Ascending aorta (tissue), 2 donors: ENCODE measurements around the gene SYT6. TPM values are rescaled to one million over a fixed set of nuclear protein-coding genes. Genes with fewer than 3 reads are reported as not detected.

Experiments used
- DNase-seq, 2 donors: peaks; one replicate each; pipeline ENCODE4 v3.0.0-alpha.2; 2019; ENCODE audit warnings: low spot score in 2 of 2
- H3K27ac ChIP-seq, 2 donors: fragments of 200-600 bp; sonication (generic); one replicate each; pipeline ENCODE4 v1.5.1; 2016 to 2017; ENCODE audit warnings: mild to moderate bottlenecking in 1 of 2
- H3K27me3 ChIP-seq: fragments of 200-600 bp; sonication (generic); one replicate; pipeline ENCODE4 v1.5.1; 2017
- H3K36me3 ChIP-seq, 2 donors: fragments of 200-600 bp; sonication (generic); one replicate each; pipeline ENCODE4 v1.5.1; 2016
- H3K4me1 ChIP-seq, 2 donors: fragments of 200-600 bp; sonication (generic); one replicate each; pipeline ENCODE4 v1.5.1; 2016 to 2017; ENCODE audit warnings: mild to moderate bottlenecking in 1 of 2
- H3K4me3 ChIP-seq, 2 donors: fragments of 200-600 bp; sonication (generic); one replicate each; pipeline ENCODE4 v1.5.1; 2016 to 2017; ENCODE audit warnings: mild to moderate bottlenecking in 1 of 2
- H3K9me3 ChIP-seq, 2 donors: fragments of 200-600 bp; sonication (generic); one replicate each; pipeline ENCODE4 v1.5.1; 2016
- intact Hi-C: fragments of 100-400 bp; cut with DNase I; formaldehyde crosslinking; loops from one replicate; pipeline ENCODE4 v1.15.1; 2023
- total RNA-seq: library from RNA; depleted of rRNA; stranded (reverse); fragments of >200 nt; gene quantifications from one replicate; pipeline ENCODE4 v1.1.0, GENCODE V29; 2016
- TF ChIP-seq, protein P1 (sequence below), 3 experiments: fragments of 200-600 bp in 2 of 3; fragments of 450-650 bp in 1 of 3; sonication (generic) in 2 of 3; IDR thresholded peaks; one replicate each; pipeline ENCODE4 v1.5.1; 2016 to 2019; ENCODE audit warnings: antibody characterized with exemption in 3 of 3, mild to moderate bottlenecking in 1 of 3, moderate library complexity in 1 of 3

SYT6 gene
- not detected for total RNA-seq

- Histone ChIP-seq H3K4me3 (peak within 1 kb of the TSS; percentile 41 to 61), H3K4me1 (peaks cover 7 to 24% of the 10 kb centered on the region in 2 donors), H3K9me3 (no peaks in the 10 kb centered on the region), H3K36me3 (no peaks in the 10 kb centered on the region), H3K27ac (no peak within 1 kb of the TSS), H3K27me3 (peaks cover 30% of the 10 kb centered on the region)
- intact Hi-C loops = loop anchor here (5.0 kb wide), 1 partner anchor 176 kb away; the partner anchor contains the start of gene OLFML3
- no peak for DNase-seq
- TF ChIP-seq, protein P1, sequence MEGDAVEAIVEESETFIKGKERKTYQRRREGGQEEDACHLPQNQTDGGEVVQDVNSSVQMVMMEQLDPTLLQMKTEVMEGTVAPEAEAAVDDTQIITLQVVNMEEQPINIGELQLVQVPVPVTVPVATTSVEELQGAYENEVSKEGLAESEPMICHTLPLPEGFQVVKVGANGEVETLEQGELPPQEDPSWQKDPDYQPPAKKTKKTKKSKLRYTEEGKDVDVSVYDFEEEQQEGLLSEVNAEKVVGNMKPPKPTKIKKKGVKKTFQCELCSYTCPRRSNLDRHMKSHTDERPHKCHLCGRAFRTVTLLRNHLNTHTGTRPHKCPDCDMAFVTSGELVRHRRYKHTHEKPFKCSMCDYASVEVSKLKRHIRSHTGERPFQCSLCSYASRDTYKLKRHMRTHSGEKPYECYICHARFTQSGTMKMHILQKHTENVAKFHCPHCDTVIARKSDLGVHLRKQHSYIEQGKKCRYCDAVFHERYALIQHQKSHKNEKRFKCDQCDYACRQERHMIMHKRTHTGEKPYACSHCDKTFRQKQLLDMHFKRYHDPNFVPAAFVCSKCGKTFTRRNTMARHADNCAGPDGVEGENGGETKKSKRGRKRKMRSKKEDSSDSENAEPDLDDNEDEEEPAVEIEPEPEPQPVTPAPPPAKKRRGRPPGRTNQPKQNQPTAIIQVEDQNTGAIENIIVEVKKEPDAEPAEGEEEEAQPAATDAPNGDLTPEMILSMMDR (IDR thresholded peaks at IDR 0.05) = peak in 1 of 3 experiments; percentile 9
Measured at GRCh38 chr1:114153261-114154145, at the start of gene SYT6. TSS of gene SYT6 (minus strand) at chr1:114153869. CDS start at chr1:114153772, 97 bp downstream.

- Histone ChIP-seq H3K36me3 (no peaks in the 10 kb centered on the region), H3K27ac (no peak overlapping the region), H3K27me3 (no peaks in the 10 kb centered on the region), H3K9me3 (no peaks in the 10 kb centered on the region), H3K4me3 (no peak overlapping the region), H3K4me1 (no peaks in the 10 kb centered on the region)
- TF ChIP-seq, protein P1 (IDR thresholded peaks at IDR 0.05) = no peak
- no peak for DNase-seq
- intact Hi-C loops = no loop called here
Measured at GRCh38 chr1:114201486-114201885, 47.8 kb upstream of the SYT6 start.

DNA sequence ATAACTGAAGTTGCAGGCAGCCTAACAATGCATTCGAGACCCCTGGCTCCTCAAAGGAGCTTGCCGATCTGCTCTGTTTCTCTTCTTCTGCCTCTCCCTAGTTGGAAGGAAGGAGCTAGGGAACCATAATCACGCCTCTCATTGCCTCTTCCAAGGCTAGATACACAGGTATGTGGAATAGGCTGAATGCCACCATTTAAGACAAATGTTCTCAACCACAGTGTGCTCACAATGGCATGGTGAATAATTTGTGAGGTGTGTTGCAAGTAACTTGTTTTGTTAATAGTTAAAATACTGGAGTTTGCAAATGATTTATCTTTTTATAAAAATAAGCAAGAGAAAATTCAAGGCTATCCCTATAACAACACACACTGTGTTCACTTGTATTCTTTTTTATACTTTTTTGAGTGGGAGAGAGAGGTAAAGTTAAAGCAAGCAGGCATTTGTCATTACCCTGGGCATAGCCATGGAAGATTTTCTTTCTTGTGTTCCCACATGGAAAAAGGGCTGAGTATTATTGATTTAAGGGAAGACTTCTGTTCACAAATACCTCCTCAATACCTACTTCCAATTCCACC lies 45.4 kb upstream of the SYT6 start:
- no peaks in the 10 kb centered on the region for H3K27me3 ChIP-seq

DNA sequence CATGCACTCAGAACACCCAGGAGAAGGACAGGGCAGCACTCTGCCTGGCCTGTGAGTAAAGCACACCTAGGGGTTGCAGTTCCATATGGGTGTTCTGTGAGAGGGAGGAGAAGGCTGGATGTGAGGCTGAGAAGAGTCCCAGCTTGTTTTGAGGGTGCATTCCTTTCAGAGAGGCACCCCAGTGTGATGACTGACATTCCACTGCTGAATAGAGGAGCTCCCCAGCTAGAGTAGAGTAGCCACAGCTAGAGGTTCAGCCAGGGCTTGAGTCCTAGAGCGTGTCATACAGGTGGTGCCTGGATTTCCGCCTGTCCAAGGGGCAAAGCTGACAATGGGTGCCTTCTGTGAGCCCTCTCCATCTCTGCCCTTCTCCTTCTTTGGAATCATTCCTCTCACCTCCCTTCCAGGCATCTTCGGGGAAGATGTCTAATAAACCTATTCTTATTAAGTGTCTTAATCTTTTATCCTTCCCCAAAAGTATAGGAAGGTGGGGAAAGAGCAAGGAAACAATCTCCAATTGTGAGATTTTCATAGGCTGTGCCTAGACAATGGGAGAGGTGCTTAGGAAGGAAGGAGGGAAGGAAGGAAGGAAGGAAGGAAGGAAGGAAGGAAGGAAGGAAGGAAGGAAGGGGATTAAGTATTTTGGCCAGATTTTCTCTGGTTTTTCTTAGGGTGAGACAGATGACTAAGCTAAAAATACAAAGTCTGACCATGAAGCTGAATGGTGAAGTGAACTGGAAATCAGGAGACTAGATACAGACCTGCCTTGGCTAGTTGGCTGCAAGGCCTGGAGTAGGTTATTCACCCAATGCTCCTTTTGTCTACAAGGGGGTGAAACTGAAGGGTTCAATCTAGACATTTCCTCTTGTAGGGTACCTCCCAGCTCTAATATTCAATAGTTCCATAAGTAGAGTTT lies 43.6 kb upstream of the SYT6 start:
- Histone ChIP-seq H3K36me3 (no peaks in the 10 kb centered on the region), H3K27ac (no peak overlapping the region), H3K4me1 (no peaks in the 10 kb centered on the region), H3K27me3 (no peaks in the 10 kb centered on the region), H3K9me3 (peaks cover 0 to 4% of the 10 kb centered on the region in 2 donors), H3K4me3 (no peak overlapping the region)
- intact Hi-C loops = no loop called here
- DNase-seq = no peak
- TF ChIP-seq, protein P1 (IDR thresholded peaks at IDR 0.05) = no peak

More for the DNA sequence above, 45.4 kb upstream of the SYT6 start:
- DNase-seq = no peak
- intact Hi-C loops = no loop called here
- peaks cover 0 to 4% of the 10 kb centered on the region in 2 donors for H3K9me3 ChIP-seq
- no peak overlapping the region for H3K4me3 ChIP-seq
- no peaks in the 10 kb centered on the region for H3K4me1 ChIP-seq
- H3K27ac ChIP-seq = no peak overlapping the region
- no peaks in the 10 kb centered on the region for H3K36me3 ChIP-seq
- TF ChIP-seq, protein P1 (IDR thresholded peaks at IDR 0.05) = no peak

GRCh38 chr1:114195819-114196218 lies 42.1 kb upstream of the SYT6 start:
- peaks cover 0 to 4% of the 10 kb centered on the region in 2 donors for H3K9me3 ChIP-seq
- no peaks in the 10 kb centered on the region for H3K36me3 ChIP-seq
- intact Hi-C loops = no loop called here
- H3K4me1 ChIP-seq = no peaks in the 10 kb centered on the region
- H3K27me3 ChIP-seq = no peaks in the 10 kb centered on the region
- no peak overlapping the region for H3K4me3 ChIP-seq
- no peak for DNase-seq
- TF ChIP-seq, protein P1 (IDR thresholded peaks at IDR 0.05) = no peak
- no peak overlapping the region for H3K27ac ChIP-seq
